Common myeloid progenitor, CD34-positive (primary cell): ENCODE results near the gene CD1D.

Source experiments
- CTCF ChIA-PET: fragments of 350-600 bp; sonication (Branson Sonifier 250); formaldehyde crosslinking; loops from one replicate; lab custom pipeline; 2021; ENCODE audit warnings: antibody characterized with exemption; lab: Charles Lee
- POLR2A ChIA-PET: fragments of 350-600 bp; sonication (Branson Sonifier 250); formaldehyde crosslinking; loops from one replicate; lab custom pipeline; 2021; ENCODE audit warnings: antibody characterized with exemption; lab: Charles Lee
- DNase-seq, 3 donors: peaks; one replicate each; pipeline versions ENCODE4 v3.0.0 to v3.0.0-alpha.2; 2013
- H3K27ac ChIP-seq, 2 experiments: 1 replicate in 1 of 2; 2 replicates in 1 of 2; pipeline ENCODE4 v1.7.0; 2013; ENCODE audit warnings: inconsistent platforms in 2 of 2, low read length in 2 of 2, mild to moderate bottlenecking in 2 of 2, low read depth in 1 of 2, moderate library complexity in 1 of 2; ENCODE audit not compliant: severe bottlenecking in 2 of 2, insufficient read depth in 1 of 2, poor library complexity in 1 of 2
- H3K27me3 ChIP-seq, 5 experiments: replicated peaks in 2 of 5; 1 replicate in 3 of 5; 2 replicates in 2 of 5; pipeline versions ENCODE4 v1.6.1 to v1.7.0; 2013; ENCODE audit warnings: low read length in 4 of 5, mild to moderate bottlenecking in 2 of 5, moderate library complexity in 2 of 5, inconsistent platforms in 1 of 5; ENCODE audit not compliant: insufficient read depth in 5 of 5, control insufficient read depth in 4 of 5
- H3K36me3 ChIP-seq, 4 experiments: 1 replicate in 2 of 4; 2 replicates in 2 of 4; pipeline versions ENCODE4 v1.6.1 to v1.7.0; 2013; ENCODE audit warnings: low read length in 3 of 4, control low read depth in 1 of 4, mild to moderate bottlenecking in 1 of 4; ENCODE audit not compliant: control insufficient read depth in 4 of 4, insufficient read depth in 4 of 4
- H3K4me1 ChIP-seq, 4 experiments: 1 replicate in 3 of 4; 2 replicates in 1 of 4; pipeline versions ENCODE4 v1.6.1 to v1.7.1; 2013; ENCODE audit warnings: low read length in 3 of 4, mild to moderate bottlenecking in 3 of 4, control low read depth in 1 of 4, inconsistent platforms in 1 of 4, moderate library complexity in 1 of 4; ENCODE audit not compliant: control insufficient read depth in 4 of 4, insufficient read depth in 4 of 4; ENCODE audit errors: control extremely low read depth in 1 of 4
- H3K4me3 ChIP-seq, 7 experiments: 1 replicate in 4 of 7; 2 replicates in 3 of 7; pipeline versions ENCODE4 v1.5.1 to v1.7.0; 2013; ENCODE audit warnings: mild to moderate bottlenecking in 7 of 7, low read length in 6 of 7, moderate library complexity in 6 of 7, inconsistent platforms in 2 of 7, low read depth in 2 of 7, control low read depth in 1 of 7; ENCODE audit not compliant: insufficient read depth in 4 of 7, control insufficient read depth in 1 of 7; ENCODE audit errors: extremely low read depth in 1 of 7
- H3K9me3 ChIP-seq, 5 experiments: 1 replicate in 4 of 5; 2 replicates in 1 of 5; pipeline versions ENCODE4 v1.6.1 to v1.7.1; 2013; ENCODE audit warnings: low read length in 4 of 5, mild to moderate bottlenecking in 2 of 5, inconsistent platforms in 1 of 5, low read depth in 1 of 5, moderate library complexity in 1 of 5; ENCODE audit not compliant: control insufficient read depth in 4 of 5, insufficient read depth in 2 of 5; ENCODE audit errors: control extremely low read depth in 1 of 5
- WGBS: methylation state at CpG from one replicate; pipeline ENCODE4 v1.1.5; 2013; ENCODE audit not compliant: insufficient coverage; 5-methylcytosine and 5-hydroxymethylcytosine counted together

The CD1D gene

GRCh38 chr1:158181577-158181922 lies 855 bp downstream of the CD1D start:
- no peaks in the 10 kb centered on the region for H3K36me3 ChIP-seq
- H3K4me1 ChIP-seq: peaks cover 5 to 25% (median 14%) of the 10 kb centered on the region in 4 experiments
- CTCF ChIA-PET: interaction anchor here (1.0 kb wide), 1 partner anchor 22 kb away, joined by 3 read pairs; no protein-coding TSS in a partner anchor
- peak overlapping the region; percentile 5 to 82 (median 65) for H3K4me3 ChIP-seq
- WGBS: 29% methylated on average over 13 of the region's 13 CpGs
- POLR2A ChIA-PET: no interaction called here
- H3K27me3 ChIP-seq: peaks cover 0 to 76% (median 27%) of the 10 kb centered on the region in 5 experiments
- no peaks in the 10 kb centered on the region for H3K9me3 ChIP-seq
- no peak overlapping the region for H3K27ac ChIP-seq
- no peak for DNase-seq

DNA sequence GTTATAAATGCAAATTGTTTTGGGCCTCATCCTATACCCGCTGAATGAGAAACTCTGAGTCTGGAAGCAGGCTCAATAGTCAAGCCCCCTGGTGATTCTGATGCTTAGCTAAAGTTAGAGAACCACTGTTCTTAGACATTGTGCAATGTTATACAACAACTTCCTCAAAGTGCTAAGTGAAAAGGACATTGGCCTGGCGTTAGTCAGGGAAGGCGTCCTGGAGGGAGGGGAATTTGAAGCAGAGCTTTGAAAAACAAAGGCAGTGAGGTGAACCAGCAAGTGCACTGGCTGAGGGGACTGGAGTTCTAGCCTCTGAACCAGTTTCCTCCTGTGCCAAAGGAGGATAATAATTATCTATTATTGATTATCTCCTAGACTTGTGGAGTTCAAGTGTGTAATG lies 5.1 kb downstream of the CD1D start:
- DNase-seq: peak in 2 of 3 donors; percentile 37 to 50
- Histone ChIP-seq H3K4me1 (peaks cover 0 to 16% (median 9%) of the 10 kb centered on the region in 4 experiments), H3K27ac (no peak overlapping the region), H3K36me3 (no peaks in the 10 kb centered on the region), H3K9me3 (no peaks in the 10 kb centered on the region), H3K27me3 (peaks cover 0 to 36% (median 12%) of the 10 kb centered on the region in 5 experiments), H3K4me3 (no peak overlapping the region)
- WGBS: 52% methylated on average over 3 of the region's 3 CpGs
- POLR2A ChIA-PET: no interaction called here
- CTCF ChIA-PET: interaction anchor here (2.8 kb wide), 1 partner anchor 18 kb away, joined by 8 read pairs; no protein-coding TSS in a partner anchor

GRCh38 chr1:158186180-158186579 lies 5.5 kb downstream of the CD1D start:
- H3K4me1 ChIP-seq: peaks cover 0 to 12% (median 5%) of the 10 kb centered on the region in 4 experiments

DNA sequence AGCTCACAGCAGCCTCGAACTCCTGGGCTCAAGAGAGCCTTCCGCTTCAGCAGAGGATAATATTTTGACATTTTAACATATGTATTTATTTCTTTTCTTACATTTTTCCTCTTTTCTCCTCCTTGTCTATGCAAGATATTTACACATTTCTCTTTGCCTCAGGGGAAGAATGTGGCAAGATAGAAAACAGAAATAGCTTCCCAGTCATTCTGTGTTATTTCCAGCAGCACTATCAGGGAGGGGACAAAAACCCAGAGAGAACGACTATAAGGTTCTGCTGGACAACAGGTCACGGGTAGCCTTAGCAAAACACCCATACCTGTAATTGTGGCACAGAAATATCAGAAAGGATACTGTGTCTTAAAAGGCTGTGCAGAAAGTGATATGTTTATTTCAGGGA lies 7.9 kb downstream of the CD1D start:
- WGBS: 92% methylated on average over 2 of the region's 4 CpGs
- H3K27me3 ChIP-seq: peaks cover 0 to 9% (median 4%) of the 10 kb centered on the region in 5 experiments
- H3K36me3 ChIP-seq: no peaks in the 10 kb centered on the region
- DNase-seq: no peak
- peaks cover 0 to 3% (median 0%) of the 10 kb centered on the region in 5 experiments for H3K9me3 ChIP-seq
- no peak overlapping the region for H3K27ac ChIP-seq
- CTCF ChIA-PET: no interaction called here
- no peak overlapping the region for H3K4me3 ChIP-seq
- peaks cover 0 to 7% (median 0%) of the 10 kb centered on the region in 4 experiments for H3K4me1 ChIP-seq
- POLR2A ChIA-PET: no interaction called here

More at GRCh38 chr1:158186180-158186579, 5.5 kb downstream of the CD1D start:
- ChIA-PET CTCF (interaction anchor here (2.8 kb wide), 1 partner anchor 18 kb away, joined by 8 read pairs; no protein-coding TSS in a partner anchor), POLR2A (no interaction called here)
- H3K4me3 ChIP-seq: no peak overlapping the region
- no peak for DNase-seq
- H3K27ac ChIP-seq: no peak overlapping the region
- H3K9me3 ChIP-seq: no peaks in the 10 kb centered on the region
- H3K36me3 ChIP-seq: no peaks in the 10 kb centered on the region
- H3K27me3 ChIP-seq: peaks cover 0 to 32% (median 12%) of the 10 kb centered on the region in 5 experiments
- WGBS: 100% methylated on average over 2 of the region's 3 CpGs

- Histone ChIP-seq H3K9me3 (peaks cover 0 to 3% (median 0%) of the 10 kb centered on the region in 5 experiments), H3K27me3 (peaks cover 0 to 5% (median 2%) of the 10 kb centered on the region in 5 experiments), H3K27ac (no peak overlapping the region), H3K4me1 (peaks cover 0 to 7% (median 0%) of the 10 kb centered on the region in 4 experiments), H3K4me3 (no peak overlapping the region), H3K36me3 (no peaks in the 10 kb centered on the region)
- ChIA-PET POLR2A (interaction anchor here (0.6 kb wide), 1 partner anchor 373 kb away, joined by 6 read pairs; no protein-coding TSS in a partner anchor), CTCF (interaction anchor here (1.5 kb wide), 1 partner anchor 14 kb away, joined by 5 read pairs; no protein-coding TSS in a partner anchor)
- no peak for DNase-seq
- 80% methylated on average over 1 of the region's 3 CpGs for WGBS
These were observed 8.9 kb downstream of the CD1D start for GRCh38 chr1:158189624-158190023.

DNA sequence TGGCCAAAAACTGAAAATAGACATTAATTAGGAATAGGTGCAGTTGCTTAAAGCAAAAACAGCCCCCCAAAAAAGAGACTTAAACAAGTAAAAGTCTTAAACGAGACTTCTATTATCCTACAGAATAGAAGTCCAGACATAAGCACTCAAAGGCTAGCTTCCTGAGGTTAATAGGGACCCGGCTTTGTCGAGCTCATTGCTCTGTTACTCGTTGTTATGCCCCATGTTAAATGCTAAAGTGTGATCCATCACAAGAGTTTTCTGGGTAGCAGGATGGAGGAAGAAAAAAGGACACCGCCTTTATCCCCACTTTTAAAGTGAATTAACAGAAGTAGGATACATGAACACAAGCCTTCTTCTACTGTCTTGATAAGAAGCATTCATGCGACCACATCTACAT lies 10.6 kb downstream of the CD1D start:
- CTCF ChIA-PET: no interaction called here
- 100% methylated on average over 3 of the region's 6 CpGs for WGBS
- peaks cover 0 to 3% (median 0%) of the 10 kb centered on the region in 5 experiments for H3K9me3 ChIP-seq
- H3K27me3 ChIP-seq: peaks cover 0 to 3% (median 0%) of the 10 kb centered on the region in 5 experiments
- H3K36me3 ChIP-seq: no peaks in the 10 kb centered on the region
- POLR2A ChIA-PET: no interaction called here
- DNase-seq: no peak
- peaks cover 0 to 4% (median 0%) of the 10 kb centered on the region in 4 experiments for H3K4me1 ChIP-seq
- no peak overlapping the region for H3K4me3 ChIP-seq
- H3K27ac ChIP-seq: no peak overlapping the region

- Histone ChIP-seq H3K36me3 (no peaks in the 10 kb centered on the region), H3K27ac (no peak overlapping the region), H3K9me3 (peaks cover 0 to 3% (median 0%) of the 10 kb centered on the region in 5 experiments), H3K27me3 (peaks cover 0 to 2% (median 0%) of the 10 kb centered on the region in 5 experiments), H3K4me3 (no peak overlapping the region), H3K4me1 (no peaks in the 10 kb centered on the region)
- ChIA-PET POLR2A (no interaction called here), CTCF (no interaction called here)
- no peak for DNase-seq
These were observed 15.8 kb downstream of the CD1D start for GRCh38 chr1:158196461-158196860.
